Gastroesophageal sphincter (tissue), 4 donors: ENCODE data around the gene GALNT2. TPM values are rescaled to one million over a fixed set of nuclear protein-coding genes. Genes with fewer than 3 reads are reported as not detected.

Source experiments
- ATAC-seq: fragments of 150-250 bp; one replicate; pipeline ENCODE4 v1.9.1; 2016; ENCODE audit warnings: mild to moderate bottlenecking, moderate library complexity
- H3K27ac ChIP-seq, 4 donors: fragments of 200-600 bp; sonication (generic) in 3 of 4; 1 replicate in 3 of 4; 2 replicates in 1 of 4; pipeline ENCODE4 v1.5.1; 2016 to 2019
- H3K27me3 ChIP-seq: fragments of 200-600 bp; sonication (generic); one replicate; pipeline ENCODE4 v1.5.1; 2019
- H3K36me3 ChIP-seq, 2 donors: fragments of 200-600 bp; sonication (generic); one replicate each; pipeline ENCODE4 v1.5.1; 2019; ENCODE audit warnings: control low read depth in 1 of 2
- H3K4me1 ChIP-seq, 3 donors: fragments of 200-600 bp; sonication (generic); 1 replicate in 2 of 3; 2 replicates in 1 of 3; pipeline ENCODE4 v1.5.1; 2016 to 2019; ENCODE audit warnings: control low read depth in 2 of 3
- H3K4me3 ChIP-seq, 2 donors: fragments of 200-600 bp; sonication (generic); one replicate each; pipeline ENCODE4 v1.5.1; 2019; ENCODE audit warnings: mild to moderate bottlenecking in 1 of 2, moderate library complexity in 1 of 2
- H3K9me3 ChIP-seq, 3 donors: fragments of 200-600 bp; sonication (generic); one replicate each; pipeline ENCODE4 v1.5.1; 2017 to 2019; ENCODE audit warnings: control low read depth in 2 of 3
- EP300 ChIP-seq: sonication (generic); formaldehyde crosslinking; IDR thresholded peaks from one replicate; pipeline ENCODE4 v1.6.1; 2017; ENCODE audit warnings: antibody characterized with exemption, mild to moderate bottlenecking
- POLR2A ChIP-seq, 2 donors: fragments of 450-650 bp; IDR thresholded peaks; one replicate each; pipeline ENCODE4 v1.6.1; 2017; ENCODE audit warnings: antibody characterized with exemption in 2 of 2, mild to moderate bottlenecking in 2 of 2, moderate library complexity in 1 of 2
- POLR2AphosphoS5 ChIP-seq: sonication (generic); formaldehyde crosslinking; IDR thresholded peaks from one replicate; pipeline ENCODE4 v1.6.1; 2017; ENCODE audit warnings: antibody characterized with exemption
- WGBS, 2 donors: methylation state at CpG; one replicate each; pipeline ENCODE4 v1.1.5; 2018; ENCODE audit warnings: low coverage in 1 of 2; 5-methylcytosine and 5-hydroxymethylcytosine counted together
- total RNA-seq, 4 donors: library from RNA; depleted of rRNA; stranded (reverse); fragments of >200 nt; gene quantifications; one replicate each; pipeline ENCODE4 v1.1.0, GENCODE V29; 2016
- TF ChIP-seq, protein P1 (sequence below), 4 experiments: fragments of 200-600 bp in 2 of 4; fragments of 450-650 bp in 2 of 4; sonication (generic) in 1 of 4; IDR thresholded peaks; one replicate each; pipeline ENCODE4 v1.5.1; 2017 to 2019; ENCODE audit warnings: antibody characterized with exemption in 4 of 4, mild to moderate bottlenecking in 2 of 4, moderate library complexity in 2 of 4

GALNT2 gene
- total RNA-seq, 4 donors from 2014 or later: 95.3 to 160 (median 134) TPM

GRCh38 chr1:230191079-230191804 is 124.2 kb downstream of the GALNT2 start:
- peaks cover 8 to 91% (median 12%) of the 10 kb centered on the region in 3 donors for H3K4me1 ChIP-seq
- H3K9me3 ChIP-seq: no peaks in the 10 kb centered on the region
- 0 to 14% methylated on average over 1 to 5 of the region's 9 CpGs for WGBS, 2 donors
- TF ChIP-seq, protein P1, sequence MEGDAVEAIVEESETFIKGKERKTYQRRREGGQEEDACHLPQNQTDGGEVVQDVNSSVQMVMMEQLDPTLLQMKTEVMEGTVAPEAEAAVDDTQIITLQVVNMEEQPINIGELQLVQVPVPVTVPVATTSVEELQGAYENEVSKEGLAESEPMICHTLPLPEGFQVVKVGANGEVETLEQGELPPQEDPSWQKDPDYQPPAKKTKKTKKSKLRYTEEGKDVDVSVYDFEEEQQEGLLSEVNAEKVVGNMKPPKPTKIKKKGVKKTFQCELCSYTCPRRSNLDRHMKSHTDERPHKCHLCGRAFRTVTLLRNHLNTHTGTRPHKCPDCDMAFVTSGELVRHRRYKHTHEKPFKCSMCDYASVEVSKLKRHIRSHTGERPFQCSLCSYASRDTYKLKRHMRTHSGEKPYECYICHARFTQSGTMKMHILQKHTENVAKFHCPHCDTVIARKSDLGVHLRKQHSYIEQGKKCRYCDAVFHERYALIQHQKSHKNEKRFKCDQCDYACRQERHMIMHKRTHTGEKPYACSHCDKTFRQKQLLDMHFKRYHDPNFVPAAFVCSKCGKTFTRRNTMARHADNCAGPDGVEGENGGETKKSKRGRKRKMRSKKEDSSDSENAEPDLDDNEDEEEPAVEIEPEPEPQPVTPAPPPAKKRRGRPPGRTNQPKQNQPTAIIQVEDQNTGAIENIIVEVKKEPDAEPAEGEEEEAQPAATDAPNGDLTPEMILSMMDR (IDR thresholded peaks at IDR 0.05): no peak
- peak; percentile 94 for TF ChIP-seq POLR2AphosphoS5
- H3K27me3 ChIP-seq: no peaks in the 10 kb centered on the region
- peaks cover 0 to 3% of the 10 kb centered on the region in 2 donors for H3K36me3 ChIP-seq
- H3K27ac ChIP-seq: peak overlapping the region; percentile 49 to 82 (median 68)
- H3K4me3 ChIP-seq: no peak overlapping the region
- peak; percentile 95 for ATAC-seq

- Histone ChIP-seq H3K27me3 (no peaks in the 10 kb centered on the region), H3K9me3 (no peaks in the 10 kb centered on the region), H3K27ac (peak overlapping the region; percentile 0 to 82 (median 68)), H3K4me1 (peaks cover 8 to 85% (median 12%) of the 10 kb centered on the region in 3 donors), H3K4me3 (no peak overlapping the region), H3K36me3 (peaks cover 0 to 7% of the 10 kb centered on the region in 2 donors)
- ATAC-seq: no peak
- no peak for TF ChIP-seq POLR2A (IDR thresholded peaks at IDR 0.05)
- no peak for TF ChIP-seq EP300
- TF ChIP-seq POLR2AphosphoS5: no peak
- TF ChIP-seq, protein P1 (IDR thresholded peaks at IDR 0.05): no peak
- no CpG with 5 or more reads among the region's 4 CpGs for WGBS, 2 donors
Measured at GRCh38 chr1:230191855-230192254, 124.8 kb downstream of the GALNT2 start.

DNA sequence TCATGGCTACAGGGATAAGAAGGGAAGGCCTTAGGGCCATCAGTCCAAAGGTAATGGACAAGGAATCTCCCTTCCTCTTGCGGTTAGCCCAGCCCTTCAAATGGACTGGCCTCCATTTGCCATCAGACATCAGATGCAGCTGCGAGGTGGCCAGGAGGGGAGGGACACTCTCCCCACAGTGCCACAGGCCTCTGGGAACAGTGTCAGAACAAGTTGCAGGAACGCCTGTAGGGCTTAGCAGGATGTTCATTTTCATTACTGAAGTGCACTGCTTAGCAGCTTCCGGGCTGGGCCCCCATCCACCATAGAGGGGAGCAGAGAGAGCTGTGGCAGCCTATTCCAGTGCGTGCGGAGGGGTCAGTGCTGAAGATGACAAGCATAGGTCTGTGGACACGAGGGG is 127.5 kb downstream of the GALNT2 start:
- no peak for TF ChIP-seq EP300
- no peak for TF ChIP-seq POLR2A (IDR thresholded peaks at IDR 0.05)
- TF ChIP-seq, protein P1 (IDR thresholded peaks at IDR 0.05): no peak
- no peak for TF ChIP-seq POLR2AphosphoS5
- Histone ChIP-seq H3K4me1 (peaks cover 8 to 60% (median 12%) of the 10 kb centered on the region in 3 donors), H3K36me3 (peaks cover 0 to 17% of the 10 kb centered on the region in 2 donors), H3K4me3 (no peak overlapping the region), H3K9me3 (no peaks in the 10 kb centered on the region), H3K27ac (no peak overlapping the region), H3K27me3 (no peaks in the 10 kb centered on the region)
- WGBS, 2 donors: 88 to 100% methylated on average over 1 to 4 of the region's 7 CpGs
- ATAC-seq: no peak

DNA sequence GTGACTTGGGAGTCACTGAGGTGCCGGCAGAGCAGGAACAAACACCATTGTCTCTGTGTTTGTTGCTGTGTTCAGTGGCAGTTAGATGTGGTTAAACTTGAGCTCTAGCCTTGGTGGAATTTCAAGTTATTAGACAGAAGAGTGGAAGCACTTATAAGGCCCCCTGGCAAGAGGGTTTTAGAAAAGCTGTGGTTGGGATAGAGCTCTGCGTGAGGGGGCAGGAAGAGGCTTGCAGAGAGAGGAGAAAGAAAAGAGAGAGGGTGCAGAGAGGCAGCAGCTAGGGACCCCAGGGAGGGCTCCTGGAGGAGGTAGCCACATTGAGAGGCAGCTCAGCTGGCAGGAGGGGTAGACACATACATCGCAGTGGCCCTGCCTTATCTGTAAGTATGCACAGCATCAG is 128.2 kb downstream of the GALNT2 start:
- TF ChIP-seq POLR2AphosphoS5: no peak
- no peak for TF ChIP-seq EP300
- TF ChIP-seq POLR2A (IDR thresholded peaks at IDR 0.05): no peak
- TF ChIP-seq, protein P1 (IDR thresholded peaks at IDR 0.05): no peak
- 97 to 100% methylated on average over 2 to 3 of the region's 3 CpGs for WGBS, 2 donors
- no peaks in the 10 kb centered on the region for H3K9me3 ChIP-seq
- ATAC-seq: no peak
- H3K4me1 ChIP-seq: peaks cover 6 to 53% (median 12%) of the 10 kb centered on the region in 3 donors
- H3K36me3 ChIP-seq: peaks cover 0 to 17% of the 10 kb centered on the region in 2 donors
- H3K4me3 ChIP-seq: no peak overlapping the region
- H3K27ac ChIP-seq: no peak overlapping the region
- no peaks in the 10 kb centered on the region for H3K27me3 ChIP-seq

DNA sequence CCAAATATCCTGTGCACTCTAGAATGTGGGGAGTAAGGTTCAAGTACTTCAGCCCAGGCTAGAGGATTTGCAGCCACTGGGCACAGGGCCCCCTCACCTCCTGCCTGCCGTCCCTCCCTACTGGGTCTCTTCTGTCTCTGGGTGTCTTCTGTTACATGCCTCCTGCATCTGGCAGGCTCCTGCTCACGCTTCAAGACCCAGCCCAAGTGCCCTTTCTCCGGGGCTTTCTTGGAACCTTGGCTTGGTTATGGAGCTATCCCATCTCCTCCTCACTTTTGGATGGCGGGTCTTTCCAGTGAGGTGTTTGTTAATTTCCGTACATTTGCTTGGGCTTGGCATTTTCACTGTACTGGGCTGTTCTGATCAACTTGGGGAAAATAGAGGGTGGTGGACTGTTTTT is 129.0 kb downstream of the GALNT2 start:
- Histone ChIP-seq H3K27me3 (no peaks in the 10 kb centered on the region), H3K4me1 (peaks cover 0 to 45% (median 9%) of the 10 kb centered on the region in 3 donors), H3K27ac (no peak overlapping the region), H3K9me3 (no peaks in the 10 kb centered on the region), H3K36me3 (peaks cover 0 to 17% of the 10 kb centered on the region in 2 donors), H3K4me3 (no peak overlapping the region)
- 95 to 100% methylated on average over 3 to 4 of the region's 5 CpGs for WGBS, 2 donors
- TF ChIP-seq, protein P1 (IDR thresholded peaks at IDR 0.05): no peak
- TF ChIP-seq EP300: no peak
- no peak for TF ChIP-seq POLR2AphosphoS5
- no peak for TF ChIP-seq POLR2A (IDR thresholded peaks at IDR 0.05)
- ATAC-seq: no peak
